HG03342 (cell line): ENCODE measurements around the gene GRM5.
"Not testable (repeated sequence)": the region's sequence is repeated elsewhere in the genome, so short reads cannot be mapped to it uniquely, and the experiment has no call there.

Source experiments
- ATAC-seq: cut with Tn5 transposase; IDR thresholded peaks from one replicate; pipeline ENCODE4 v1.9.1; 2021; ENCODE audit warnings: mild to moderate bottlenecking, moderate library complexity; ENCODE audit not compliant: unreplicated experiment

Gene GRM5

DNA sequence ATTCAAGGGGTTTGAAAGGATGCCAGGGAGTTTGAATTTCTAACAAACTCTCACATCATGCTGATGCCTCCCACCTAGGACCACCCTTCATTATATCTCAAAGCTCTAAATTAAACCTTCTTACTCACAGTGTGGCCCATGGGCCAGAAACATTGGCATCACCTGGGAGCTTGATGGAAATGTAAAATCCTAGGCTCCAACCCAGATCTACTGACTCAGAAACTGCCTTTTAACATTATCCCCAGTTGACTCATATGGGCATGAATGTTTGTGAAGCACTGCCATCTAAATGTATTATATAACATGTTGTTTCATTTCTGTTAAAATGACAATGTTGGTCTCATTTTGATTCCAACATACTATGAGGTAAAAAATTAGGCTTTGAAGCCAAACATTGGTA, 90.3 kb downstream of the GRM5 start:
- ATAC-seq = not testable (repeated sequence)

DNA sequence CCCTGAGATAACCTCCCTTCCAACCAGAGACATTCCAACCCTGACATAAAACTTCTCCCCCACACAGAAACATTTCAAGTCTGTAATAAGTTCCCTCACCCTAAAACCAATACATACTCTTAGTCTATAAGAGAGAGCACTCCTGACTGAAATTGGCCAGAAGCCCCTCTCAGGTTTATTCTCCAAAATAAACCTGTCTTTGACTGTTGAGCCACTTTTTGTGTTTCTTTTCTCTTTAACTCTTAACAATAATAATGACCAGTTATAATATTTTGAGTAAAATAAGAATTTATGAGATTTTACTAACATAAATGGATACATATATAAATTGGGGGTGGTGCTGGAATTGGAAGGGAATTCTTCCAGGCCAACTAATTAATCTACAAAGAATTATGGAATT, 93.6 kb downstream of the GRM5 start:
- no peak for ATAC-seq

DNA sequence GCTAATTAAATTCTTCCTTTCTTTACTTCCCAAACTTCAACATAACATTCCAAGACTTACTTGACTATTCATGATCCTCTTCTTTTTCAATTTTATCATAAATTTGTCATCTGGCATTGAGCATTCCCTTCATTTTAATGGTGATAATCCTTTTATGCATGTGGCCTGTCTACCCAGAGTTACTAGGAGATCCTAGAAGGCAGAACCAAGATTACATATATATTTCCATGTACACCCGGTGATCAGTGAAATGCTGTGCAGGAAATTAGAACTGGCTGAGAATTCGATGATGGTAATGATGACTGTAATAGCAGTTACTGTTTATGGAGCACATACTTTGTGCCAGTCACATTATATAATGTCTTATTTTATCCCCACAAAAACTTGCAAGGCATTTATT, 104.2 kb downstream of the GRM5 start:
- ATAC-seq = not testable (repeated sequence)

DNA sequence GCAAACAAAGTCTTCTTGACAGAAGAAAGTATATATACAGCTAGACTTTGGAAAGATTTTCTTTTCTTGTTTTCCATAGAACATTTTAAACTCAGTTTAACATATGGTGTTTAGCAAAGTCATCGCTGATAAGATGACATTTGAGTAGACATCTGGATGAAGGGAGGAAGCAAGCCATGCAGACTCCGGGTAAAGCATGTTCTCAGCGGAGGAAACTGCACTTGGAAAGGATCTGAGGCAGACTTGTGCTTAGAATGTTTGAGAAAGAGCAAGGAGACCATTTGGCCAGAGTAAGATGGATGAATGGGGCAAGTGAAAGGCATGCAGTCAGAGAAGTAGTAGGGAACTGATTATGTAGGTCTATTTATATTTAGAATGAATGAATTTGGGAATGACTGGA, 105.9 kb downstream of the GRM5 start:
- ATAC-seq = not testable (repeated sequence)

DNA sequence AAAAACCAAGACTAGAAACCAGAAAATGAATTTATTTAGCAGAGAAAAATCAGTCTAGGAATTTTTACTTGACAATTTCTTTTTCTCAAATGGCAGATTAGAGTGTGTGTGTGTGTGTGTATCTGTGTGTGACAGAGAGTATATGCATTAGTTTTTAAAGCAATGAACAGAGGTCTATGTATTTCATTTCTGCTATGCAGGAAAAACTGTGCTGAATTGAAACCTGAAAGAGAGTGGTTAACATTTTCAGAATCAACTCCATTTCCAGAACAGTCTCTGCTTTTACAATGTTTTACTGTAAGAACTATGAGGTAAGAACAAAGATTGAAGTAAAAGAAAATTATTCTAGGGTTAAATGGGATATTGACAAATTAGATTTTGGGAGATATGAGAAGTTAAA, 114.8 kb downstream of the GRM5 start:
- no peak for ATAC-seq

DNA sequence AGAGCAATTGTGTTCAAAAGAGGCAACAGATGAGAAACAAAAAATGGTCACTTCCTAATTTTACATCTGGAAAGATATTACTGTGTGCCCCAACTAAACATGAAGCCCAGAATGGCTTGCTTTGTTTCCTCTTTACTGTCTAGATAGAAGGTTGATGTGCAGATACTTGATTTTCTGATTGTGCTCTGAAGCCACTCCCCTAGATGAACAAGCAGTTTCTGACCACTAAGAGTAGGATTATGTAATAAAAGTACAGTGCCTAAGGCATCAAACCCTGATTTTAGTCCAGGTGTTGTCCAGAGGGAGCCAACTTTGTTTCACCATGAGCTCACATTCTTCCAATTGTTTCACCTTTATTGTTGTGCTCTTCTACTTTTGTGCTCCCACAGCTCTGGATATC, 116.9 kb downstream of the GRM5 start:
- not testable (repeated sequence) for ATAC-seq

DNA sequence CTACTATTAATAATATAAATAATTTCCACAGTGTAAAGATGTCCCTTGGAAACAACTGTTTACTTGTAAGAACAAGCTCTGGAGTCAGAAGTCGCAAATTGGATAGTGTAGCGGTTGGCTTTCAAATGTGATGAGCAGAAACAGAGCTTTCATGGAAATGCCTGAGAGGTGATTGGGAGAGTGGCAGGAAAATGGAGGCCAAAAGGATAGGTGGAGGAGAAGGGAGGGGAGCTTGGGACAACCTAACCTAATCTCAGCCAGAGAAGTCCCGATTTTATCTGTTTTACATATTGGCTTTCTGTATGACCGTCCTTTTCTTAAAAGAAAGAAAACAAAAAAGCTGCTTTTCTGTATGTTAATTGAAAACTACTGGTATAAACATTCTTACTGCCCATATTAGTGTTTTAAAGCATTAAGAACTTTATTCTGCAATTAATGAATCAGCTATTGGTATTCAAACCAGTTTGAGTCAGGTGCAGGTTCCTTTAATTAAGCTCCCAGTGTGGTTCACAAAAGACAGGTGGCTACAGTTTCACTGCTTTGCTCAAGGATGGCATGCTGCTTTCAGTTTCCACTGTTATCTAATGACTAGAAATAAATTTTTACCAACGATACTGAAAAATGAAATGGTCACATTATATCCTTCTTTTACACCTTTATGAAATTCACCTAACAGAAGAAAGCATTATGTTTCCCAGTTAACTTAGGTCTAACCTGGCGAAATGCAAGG, 117.8 kb downstream of the GRM5 start:
- peak; percentile 58 for ATAC-seq

DNA sequence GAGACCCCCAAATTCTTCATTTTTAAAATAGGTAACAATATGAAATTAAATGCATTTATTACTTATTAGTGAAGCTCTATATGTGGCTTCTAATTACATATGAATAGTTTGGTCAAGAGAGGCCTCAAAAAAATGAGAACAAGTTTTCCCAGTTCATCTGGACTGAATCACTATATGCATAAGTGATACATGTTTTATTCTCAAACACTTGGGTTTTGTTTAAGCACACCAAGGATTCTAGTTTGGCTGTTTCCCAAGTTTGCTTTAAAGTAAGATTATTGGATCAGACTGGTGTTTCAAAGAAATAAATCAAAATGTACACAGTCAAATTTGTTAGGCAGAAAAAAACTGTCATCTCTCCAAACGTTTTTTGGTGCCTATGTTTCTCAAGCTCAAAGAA, 136.1 kb downstream of the GRM5 start:
- not testable (repeated sequence) for ATAC-seq

DNA sequence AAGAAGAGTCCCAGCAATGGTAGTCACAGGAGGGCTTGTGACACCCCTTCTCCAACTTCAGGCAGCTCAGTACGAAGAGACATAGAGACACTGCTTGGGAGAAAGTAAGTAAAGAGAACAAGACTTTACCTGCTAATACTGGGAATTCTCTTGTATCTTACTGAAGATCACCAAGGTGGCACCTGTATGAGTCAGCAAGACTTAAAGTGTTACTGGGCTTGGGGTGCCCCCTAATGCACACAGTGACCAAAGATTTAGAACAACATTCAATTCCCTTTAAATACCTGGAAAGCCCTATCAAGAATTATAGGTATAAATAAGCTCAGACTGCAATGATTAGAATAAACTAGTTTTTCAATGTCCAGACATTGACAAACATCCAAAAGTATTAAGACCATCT, 148.7 kb downstream of the GRM5 start:
- not testable (repeated sequence) for ATAC-seq

DNA sequence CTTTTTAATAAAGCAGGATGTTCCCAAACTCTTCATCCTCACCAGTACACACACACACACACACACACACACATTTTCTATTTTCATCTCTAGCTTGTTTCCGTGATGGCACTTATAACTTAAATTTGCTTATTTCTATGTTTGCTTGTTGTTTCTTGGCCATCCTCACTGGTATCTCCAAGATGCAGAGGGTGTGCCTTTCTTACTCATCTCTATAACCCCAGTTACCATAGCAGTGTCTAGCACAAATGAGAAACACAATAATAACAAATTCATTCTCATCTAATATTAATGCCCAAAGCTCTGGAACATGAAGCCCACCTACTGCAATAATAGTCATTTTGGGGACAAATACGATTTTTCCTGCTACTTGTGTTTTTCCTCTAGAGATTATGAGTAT, 156.3 kb downstream of the GRM5 start:
- ATAC-seq = no peak

DNA sequence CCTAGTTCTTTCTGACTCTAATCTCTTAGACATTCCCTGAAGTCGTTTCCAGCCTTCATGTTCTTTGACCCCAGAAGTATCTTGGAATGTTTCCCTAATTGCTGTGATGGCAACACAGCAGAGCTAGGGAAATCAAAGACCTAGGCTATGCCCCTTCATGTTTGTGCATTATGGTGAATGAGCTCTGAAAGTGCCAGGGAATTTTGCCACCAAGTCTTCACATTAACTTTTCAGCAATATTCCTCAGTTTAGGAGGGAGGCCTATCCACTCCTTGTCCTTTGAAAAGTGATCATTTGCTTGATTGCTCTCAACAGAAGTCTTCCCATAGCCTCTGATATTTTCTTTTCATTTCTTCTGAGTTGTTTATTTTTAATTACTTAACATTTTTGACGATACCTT, 164.3 kb downstream of the GRM5 start:
- ATAC-seq = not testable (repeated sequence)

DNA sequence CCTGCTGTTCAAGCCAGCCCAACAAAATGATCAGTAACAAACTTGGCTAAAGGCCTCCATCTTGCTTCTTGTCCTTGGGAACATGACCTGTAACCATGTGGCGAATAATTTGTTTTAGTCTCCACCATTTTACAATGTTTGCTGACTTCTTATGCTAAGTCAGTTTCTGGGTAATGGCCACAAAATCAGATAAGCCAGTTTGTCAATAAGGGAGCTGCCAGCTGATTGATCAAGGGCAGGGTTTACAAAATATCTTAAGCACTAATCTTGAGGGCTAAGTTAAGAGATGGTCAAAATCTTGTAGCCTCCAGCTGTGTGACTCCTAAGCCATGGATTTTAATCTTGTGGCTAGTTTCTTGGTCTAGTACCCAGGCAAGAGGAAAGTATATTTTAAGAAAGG, 176.9 kb downstream of the GRM5 start:
- not testable (repeated sequence) for ATAC-seq

DNA sequence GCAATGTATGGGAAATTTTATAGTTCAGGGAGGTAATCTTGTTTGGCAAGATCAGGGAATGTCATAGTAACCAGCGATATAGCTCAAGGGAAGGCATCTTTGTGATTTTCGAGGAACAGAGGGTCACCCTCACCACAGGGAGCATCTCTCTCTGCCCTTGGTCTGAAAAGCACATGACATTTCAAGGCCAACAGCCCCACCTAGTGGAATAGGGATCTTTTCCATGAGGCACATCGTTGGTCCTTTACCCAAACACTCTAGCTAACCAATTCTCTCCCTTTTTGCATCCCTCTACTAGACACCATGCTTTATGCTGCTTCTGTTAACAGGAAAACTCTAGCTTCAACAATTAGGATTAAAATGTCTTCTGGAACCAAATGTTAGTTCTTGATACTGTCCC, 179.0 kb downstream of the GRM5 start:
- no peak for ATAC-seq

DNA sequence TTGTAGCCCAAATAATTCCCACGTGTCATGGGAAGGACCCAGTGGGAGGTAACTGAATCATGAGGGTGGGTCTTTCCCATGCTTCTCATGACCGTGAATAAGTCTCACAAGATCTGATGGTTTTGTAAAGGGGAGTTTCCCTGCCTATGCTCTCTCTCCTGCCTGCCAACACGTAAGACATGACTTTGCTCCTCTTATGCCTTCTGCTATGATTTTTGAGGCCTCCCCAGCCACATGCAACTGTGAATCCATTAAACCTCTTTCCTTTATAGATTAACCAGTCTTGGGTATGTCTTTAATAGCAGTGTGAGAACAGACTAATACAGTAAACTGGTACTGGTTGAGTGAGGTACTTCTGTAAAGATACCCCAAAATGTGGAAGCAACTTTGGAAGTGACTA, 183.0 kb downstream of the GRM5 start:
- ATAC-seq = not testable (repeated sequence)

DNA sequence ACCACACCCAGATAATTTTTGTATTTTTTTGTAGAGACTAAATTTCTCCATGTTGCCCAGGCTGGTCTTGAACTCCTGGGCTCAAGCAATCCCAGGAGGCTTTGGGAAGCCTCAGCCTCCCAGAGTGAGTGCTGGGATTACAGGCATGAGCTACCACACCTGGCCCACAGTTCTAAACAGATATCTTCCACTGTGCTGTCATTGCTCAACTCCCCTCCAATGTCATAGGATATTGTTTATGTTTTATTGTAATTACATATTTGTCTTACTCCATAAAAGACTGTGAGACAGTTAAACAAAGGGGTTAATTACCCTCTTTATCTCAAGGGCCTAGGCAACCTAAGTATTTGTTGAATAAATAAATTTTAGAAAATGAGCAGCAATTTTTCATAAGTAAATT, 204.2 kb downstream of the GRM5 start:
- ATAC-seq = no peak

DNA sequence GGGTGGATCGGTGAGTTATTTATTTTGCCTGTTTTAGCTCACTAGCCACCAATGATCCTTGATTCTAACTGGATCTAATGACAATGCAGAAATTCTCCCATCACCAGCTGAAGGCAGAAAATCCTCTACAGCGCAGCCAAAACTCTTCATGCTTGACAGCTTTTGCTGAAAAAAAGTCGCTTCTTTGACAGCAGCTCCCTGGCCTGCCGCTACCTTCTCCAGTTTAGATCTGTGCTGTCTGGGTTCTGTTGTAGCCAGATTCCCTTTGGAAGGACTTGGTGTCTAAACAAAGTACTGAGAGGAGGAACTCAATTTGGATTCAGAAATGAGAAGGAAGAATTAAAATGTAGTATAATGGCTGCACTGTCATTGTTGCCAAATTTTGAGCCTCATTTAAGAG, 205.4 kb downstream of the GRM5 start:
- ATAC-seq = not testable (repeated sequence)

DNA sequence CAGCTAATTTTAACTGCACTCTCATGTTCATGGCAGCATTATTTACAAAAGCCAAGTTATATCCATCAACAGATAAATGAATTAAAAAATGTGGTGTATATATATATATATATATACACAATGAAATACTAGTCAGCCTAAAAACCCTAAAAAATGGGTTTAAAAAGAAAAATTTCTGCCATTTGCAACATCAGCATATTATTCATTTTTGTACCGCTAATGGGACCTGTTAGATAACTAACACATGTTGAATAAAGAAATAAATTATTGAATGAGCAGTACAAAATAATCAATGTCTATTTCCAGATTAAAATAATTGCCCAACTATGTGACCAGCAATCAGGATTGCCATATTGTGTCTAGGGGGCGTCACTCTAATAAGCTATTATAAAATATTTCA, 211.8 kb downstream of the GRM5 start:
- ATAC-seq = not testable (repeated sequence)

DNA sequence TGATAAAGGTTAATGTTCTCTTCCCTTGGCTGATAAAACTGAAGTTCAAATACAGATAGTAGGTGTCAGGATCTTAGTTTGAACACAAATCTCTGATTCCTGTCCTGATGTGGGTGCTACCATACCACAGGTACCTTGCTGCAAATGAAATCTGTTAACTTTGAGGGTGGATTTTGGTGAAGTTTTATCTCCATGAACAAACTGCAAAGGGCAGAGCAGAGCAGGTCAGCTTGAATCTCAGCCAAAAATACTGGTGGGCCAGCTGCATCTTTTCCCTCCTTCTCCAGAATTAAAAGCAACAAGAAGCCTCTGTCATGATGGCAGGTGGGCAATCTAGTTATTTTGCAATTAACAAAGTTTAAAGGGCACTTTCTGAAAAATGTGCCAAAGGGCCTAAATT, 214.2 kb downstream of the GRM5 start:
- ATAC-seq = not testable (repeated sequence)

DNA sequence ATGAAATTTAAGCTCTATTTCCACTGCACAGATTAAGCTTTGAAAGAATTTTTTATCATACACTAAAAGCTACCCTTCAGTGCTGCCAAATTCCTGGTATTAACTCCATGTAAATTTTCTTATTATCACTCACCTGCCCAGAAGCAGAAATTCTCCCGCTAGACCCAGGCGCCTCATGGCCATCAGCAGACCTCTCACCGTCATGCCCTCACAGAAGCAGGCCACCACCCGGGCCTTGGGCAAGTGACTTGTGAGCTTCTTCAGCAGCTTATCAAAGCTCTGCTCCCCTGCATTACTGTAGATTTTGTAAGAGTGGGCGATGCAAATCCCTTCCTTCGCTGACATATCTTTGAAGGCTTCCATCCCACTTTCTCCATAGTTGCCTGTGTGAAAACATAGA, 216.0 kb downstream of the GRM5 start:
- not testable (repeated sequence) for ATAC-seq

DNA sequence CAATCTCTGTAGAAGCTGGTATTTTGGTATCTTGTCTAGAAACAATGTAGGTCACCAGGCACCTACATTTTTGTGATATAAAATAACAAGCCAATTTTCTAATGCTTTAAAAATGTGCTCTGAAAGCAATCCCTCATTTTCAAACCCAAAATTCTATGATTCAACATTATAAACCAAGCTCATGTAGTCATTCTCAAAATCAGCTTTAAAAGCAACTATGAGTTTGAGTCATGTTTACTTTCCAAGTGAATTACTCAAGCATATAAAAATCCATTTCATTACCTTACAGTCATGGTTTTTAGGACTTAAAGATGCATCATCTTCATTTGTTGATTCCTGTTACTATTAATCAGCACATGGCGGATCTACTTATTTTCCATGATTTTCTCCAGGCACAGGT, 216.4 kb downstream of the GRM5 start:
- no peak for ATAC-seq

DNA sequence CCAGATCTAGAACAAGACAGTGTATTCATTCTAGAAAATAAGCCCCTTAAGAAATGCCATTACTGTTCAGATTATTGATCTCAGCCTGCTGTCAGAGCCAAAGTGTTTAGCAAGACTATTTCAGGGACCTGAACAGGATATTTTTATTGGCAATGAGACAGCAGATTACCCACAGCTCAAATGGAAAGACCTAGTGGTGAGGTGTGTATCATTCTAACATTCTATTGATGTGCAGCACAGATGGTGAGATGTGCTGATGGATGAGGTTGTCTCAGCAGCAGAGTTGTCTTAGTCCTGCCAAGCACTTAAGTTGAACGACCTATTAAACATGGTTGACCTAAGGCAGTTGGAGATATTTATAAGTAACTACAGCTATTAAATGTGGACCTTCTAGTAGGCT, 219.5 kb downstream of the GRM5 start:
- not testable (repeated sequence) for ATAC-seq

DNA sequence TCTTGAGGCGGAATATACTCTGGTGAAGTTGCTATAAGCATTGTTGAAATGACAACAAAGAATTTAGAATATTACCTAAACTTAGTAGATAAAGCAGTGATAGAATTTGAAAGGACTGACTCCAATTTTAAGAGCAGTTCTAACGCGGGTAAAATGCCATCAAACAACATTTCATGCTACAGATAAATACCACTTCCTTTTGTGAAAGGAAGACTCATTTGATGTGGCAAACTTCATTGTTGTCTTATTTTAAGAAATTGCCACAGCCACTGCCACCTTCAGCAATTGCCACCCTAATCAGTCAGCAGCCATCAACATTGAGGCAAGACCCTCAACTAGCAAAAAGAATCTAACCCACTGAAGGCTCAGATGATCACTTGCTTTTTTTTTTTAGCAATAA, 220.8 kb downstream of the GRM5 start:
- ATAC-seq = not testable (repeated sequence)

DNA sequence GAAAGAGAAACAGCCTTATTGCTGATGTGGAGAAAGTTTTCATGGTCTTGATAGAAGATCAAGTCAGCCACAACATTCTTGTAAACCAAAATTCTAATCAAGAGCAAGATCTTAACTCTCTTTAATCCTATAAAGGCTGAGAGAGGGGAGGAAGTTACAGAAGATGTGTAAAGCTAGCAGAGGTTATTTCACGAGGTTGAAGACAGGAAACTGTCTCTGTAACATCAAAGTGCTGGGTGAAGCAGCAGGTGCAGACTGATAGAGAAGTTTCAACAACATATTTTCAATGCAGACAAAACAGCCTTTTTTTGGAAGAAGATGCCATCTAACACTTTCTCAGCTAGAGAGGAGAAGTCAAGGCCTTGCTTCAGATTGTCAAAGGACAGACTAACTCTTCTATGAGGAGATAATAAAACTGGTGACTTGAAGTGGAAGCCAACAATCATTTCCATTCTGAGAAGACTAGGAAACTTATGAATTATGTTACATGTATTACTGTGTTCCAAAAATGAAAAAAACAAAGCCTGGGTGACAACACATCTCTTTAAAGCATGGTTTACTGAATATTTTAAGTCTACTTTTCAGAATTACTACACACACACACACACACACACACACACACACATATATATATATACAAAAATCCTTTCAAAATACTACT, 221.9 kb downstream of the GRM5 start:
- not testable (repeated sequence) for ATAC-seq
